Skeletal muscle satellite cell (primary cell): ENCODE results near the gene NCAM2.

Experiments used
- H3K27me3 ChIP-seq: 2 replicates; pipeline ENCODE4 v1.7.0; 2013; ENCODE audit warnings: low read length; ENCODE audit not compliant: control insufficient read depth, insufficient read depth
- H3K36me3 ChIP-seq: 2 replicates; pipeline ENCODE4 v1.7.0; 2013; ENCODE audit warnings: mild to moderate bottlenecking, control low read depth, low read length; ENCODE audit not compliant: insufficient read depth
- H3K4me1 ChIP-seq: 2 replicates; pipeline ENCODE4 v1.7.0; 2013; ENCODE audit warnings: low read length; ENCODE audit not compliant: control insufficient read depth, insufficient read depth
- H3K4me2 ChIP-seq: 2 replicates; pipeline ENCODE4 v1.7.0; 2013; ENCODE audit warnings: mild to moderate bottlenecking, low read length
- H3K4me3 ChIP-seq: 2 replicates; pipeline ENCODE4 v1.7.0; 2013; ENCODE audit warnings: low read length
- H3K9ac ChIP-seq: 2 replicates; pipeline ENCODE4 v1.7.0; 2013; ENCODE audit warnings: mild to moderate bottlenecking, low read depth, low read length, moderate library complexity
- H3K9me3 ChIP-seq: replicated peaks from 2 replicates; pipeline ENCODE4 v1.7.0; 2013; ENCODE audit warnings: mild to moderate bottlenecking, control low read depth, low read length

NCAM2 gene

DNA sequence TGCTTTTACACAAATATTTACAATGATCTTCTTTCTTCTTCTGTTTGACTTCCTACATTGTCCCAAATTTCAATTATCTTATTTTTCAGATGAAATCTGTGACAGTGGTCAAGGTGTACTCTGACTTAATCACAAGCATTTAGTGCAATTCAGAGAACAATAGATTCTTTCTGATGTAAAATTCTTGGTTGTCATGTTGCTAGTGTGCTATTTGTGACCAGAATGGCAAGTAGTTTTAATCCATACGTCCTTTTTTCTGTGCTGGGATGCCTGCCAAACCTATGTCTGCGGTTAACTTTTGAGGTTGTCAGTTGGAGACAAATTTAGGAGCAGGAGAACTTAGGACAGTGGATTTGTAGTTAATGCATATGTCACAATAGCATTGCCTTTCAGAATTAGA, 31.0 kb downstream of the NCAM2 start:
- H3K4me1 ChIP-seq, result no peaks in the 10 kb centered on the region
- H3K36me3 ChIP-seq, result no peaks in the 10 kb centered on the region
- no peaks in the 10 kb centered on the region for H3K27me3 ChIP-seq
- H3K4me2 ChIP-seq, result no peak overlapping the region
- no peak overlapping the region for H3K9ac ChIP-seq
- H3K9me3 ChIP-seq, result no peaks in the 10 kb centered on the region
- no peak overlapping the region for H3K4me3 ChIP-seq

DNA sequence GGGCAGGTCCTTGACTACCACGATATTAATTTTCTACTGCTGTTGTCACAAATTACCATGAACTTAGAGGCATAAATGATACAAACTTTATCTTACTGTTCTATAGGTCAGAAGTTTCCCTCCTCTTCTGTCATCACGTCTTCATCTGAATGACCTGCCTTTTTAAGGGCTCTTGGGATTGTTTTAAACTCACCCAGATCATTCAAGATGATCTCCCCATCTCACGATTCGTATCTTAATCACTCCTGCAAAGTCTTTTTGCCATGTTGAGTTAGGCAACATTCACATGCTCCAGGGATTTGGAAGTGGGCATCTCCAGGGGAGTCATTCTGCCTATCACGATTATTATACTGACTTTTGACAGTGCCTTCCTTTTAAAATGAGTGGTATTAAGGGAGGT, 32.1 kb downstream of the NCAM2 start:
- H3K4me3 ChIP-seq, result no peak overlapping the region
- H3K4me2 ChIP-seq, result no peak overlapping the region
- no peak overlapping the region for H3K9ac ChIP-seq

DNA sequence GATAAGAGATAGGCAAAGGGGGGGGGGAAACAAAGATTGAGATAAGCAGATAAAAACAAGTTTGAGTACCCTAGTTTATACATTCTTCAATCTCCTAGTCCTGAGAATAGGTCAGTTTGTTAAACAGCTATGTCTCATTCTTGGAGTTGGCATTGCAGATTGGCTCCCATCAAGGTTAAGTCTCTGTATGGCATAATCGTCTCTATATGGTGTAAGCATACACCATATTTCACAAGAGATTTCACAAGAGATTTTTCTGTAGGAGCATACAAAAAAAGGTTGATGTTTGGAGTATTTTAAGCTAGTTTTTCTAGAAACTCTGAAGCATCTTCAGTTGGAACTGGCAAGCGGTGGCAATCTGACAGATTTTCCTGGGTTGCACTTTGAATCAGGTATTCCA, 35.8 kb downstream of the NCAM2 start:
- Histone ChIP-seq H3K9me3 (no peaks in the 10 kb centered on the region), H3K27me3 (no peaks in the 10 kb centered on the region), H3K4me1 (no peaks in the 10 kb centered on the region), H3K36me3 (no peaks in the 10 kb centered on the region), H3K9ac (no peak overlapping the region), H3K4me3 (no peak overlapping the region), H3K4me2 (no peak overlapping the region)

More for the DNA sequence above, 32.1 kb downstream of the NCAM2 start:
- no peaks in the 10 kb centered on the region for H3K36me3 ChIP-seq
- H3K4me1 ChIP-seq, result no peaks in the 10 kb centered on the region
- H3K27me3 ChIP-seq, result no peaks in the 10 kb centered on the region
- no peaks in the 10 kb centered on the region for H3K9me3 ChIP-seq

DNA sequence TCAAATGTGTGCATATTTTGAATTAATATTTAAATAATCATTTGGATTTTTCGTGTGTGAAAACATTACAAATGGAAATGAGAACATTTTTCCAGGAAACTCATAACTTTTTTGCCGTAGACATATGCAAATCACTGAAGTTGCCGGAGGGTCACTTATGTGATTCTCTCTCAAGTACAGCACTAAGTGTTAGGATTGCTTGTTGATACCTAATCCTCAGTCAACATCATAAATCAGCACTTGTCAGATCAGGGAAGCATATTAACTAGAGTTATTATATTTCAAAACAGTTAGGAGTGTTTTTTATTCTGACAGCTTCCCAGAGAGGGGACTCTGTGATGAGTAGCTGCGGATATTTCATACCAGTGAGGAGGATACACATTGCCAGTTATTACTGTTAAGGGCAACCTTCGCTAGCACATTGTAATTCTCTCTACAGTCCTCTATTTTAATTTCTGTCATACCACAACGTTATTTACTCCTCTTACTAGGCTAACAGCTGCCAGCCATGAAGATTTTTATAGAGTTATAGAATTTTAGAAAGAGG, 41.5 kb downstream of the NCAM2 start:
- Histone ChIP-seq H3K4me3 (no peak overlapping the region), H3K36me3 (no peaks in the 10 kb centered on the region), H3K4me1 (no peaks in the 10 kb centered on the region), H3K9me3 (no peaks in the 10 kb centered on the region), H3K4me2 (no peak overlapping the region), H3K9ac (no peak overlapping the region), H3K27me3 (no peaks in the 10 kb centered on the region)

DNA sequence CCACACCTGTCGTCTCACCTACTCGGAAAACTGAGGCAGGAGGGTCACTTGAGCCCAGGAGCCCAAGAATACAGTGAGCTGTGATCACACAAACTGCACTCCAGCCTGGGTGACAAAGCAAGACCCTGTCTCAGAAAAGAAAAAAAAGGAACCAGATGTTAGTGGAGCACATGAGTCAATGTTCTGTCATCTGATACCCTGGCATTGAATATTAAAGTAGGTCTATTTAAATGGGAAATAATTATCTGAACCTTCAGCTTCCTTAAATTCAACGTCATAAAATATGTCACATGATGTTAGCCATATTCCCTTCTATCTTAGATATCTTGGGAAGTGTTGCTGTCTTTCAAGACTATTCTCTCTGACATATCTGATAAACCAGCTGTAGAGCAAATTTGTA, 47.3 kb downstream of the NCAM2 start:
- H3K4me1 ChIP-seq, result no peaks in the 10 kb centered on the region

DNA sequence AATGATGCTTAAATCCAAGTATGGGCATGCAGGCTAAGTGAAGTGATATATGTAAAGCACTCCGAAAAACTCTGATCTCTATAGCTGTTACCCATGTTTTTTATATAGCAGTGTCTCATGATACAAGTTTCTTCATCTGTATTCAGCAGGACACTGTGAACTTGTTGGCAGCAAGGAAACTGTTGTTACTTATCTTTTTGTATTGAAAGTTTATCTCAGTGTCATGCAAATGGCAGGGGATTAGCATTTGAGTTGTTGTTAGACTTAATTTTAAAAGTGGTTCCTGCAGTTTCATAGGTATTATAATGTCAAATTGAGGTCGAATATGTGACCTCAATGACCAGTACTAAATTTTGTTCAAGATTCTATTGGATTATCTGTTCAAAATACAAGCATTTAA, 47.9 kb downstream of the NCAM2 start:
- H3K9ac ChIP-seq, result no peak overlapping the region
- H3K36me3 ChIP-seq, result no peaks in the 10 kb centered on the region
- no peaks in the 10 kb centered on the region for H3K4me1 ChIP-seq
- no peaks in the 10 kb centered on the region for H3K27me3 ChIP-seq
- H3K9me3 ChIP-seq, result no peaks in the 10 kb centered on the region
- no peak overlapping the region for H3K4me2 ChIP-seq
- no peak overlapping the region for H3K4me3 ChIP-seq

More for the DNA sequence above, 47.3 kb downstream of the NCAM2 start:
- H3K9ac ChIP-seq, result no peak overlapping the region
- H3K4me2 ChIP-seq, result no peak overlapping the region
- H3K27me3 ChIP-seq, result no peaks in the 10 kb centered on the region
- H3K4me3 ChIP-seq, result no peak overlapping the region
- H3K9me3 ChIP-seq, result no peaks in the 10 kb centered on the region
- no peaks in the 10 kb centered on the region for H3K36me3 ChIP-seq

DNA sequence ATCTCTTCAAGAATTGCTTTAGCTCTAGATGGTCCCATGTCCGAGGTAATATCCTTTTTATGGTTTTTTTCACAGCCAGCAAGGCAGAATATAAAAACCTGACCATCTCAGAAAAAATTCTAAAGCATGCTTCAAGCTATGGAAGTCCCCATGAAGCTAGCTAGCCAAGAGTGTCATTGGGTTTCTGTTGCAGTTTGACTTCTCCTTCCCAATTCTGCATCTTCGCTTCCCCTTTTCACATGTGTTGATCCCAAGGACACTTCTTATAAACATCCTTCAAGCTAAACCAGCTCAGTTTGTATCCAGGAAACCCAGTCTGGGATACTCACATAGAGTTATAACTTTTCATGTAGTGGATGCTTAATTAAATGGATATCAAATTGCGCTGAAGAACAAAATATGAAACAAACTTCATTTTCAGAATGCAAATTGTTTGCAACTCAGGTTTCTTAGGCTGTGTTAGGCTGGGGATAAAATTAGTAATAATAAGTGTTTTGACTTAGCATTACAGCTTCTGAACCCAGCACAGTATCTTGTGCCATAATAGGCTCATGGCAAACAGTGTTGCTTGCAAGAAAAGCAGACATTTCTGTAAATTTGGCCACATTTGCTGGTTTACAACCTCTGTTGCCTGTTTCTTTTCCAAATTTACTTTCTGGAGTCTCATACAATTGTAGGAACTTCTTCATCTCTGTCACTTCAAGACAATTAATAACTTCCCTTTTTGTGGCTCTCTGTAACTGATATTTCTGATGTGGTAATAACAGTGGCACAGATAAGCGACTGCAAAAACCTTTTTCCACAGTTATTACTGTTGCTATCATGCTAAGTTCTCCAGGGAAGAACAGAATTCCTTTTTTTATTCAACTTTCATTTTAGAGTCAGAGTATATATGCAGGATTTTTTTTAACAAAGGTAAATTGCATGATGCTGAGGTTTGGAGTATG, 53.2 kb downstream of the NCAM2 start:
- Histone ChIP-seq H3K36me3 (no peaks in the 10 kb centered on the region), H3K9ac (no peak overlapping the region), H3K4me2 (no peak overlapping the region), H3K9me3 (no peaks in the 10 kb centered on the region), H3K27me3 (no peaks in the 10 kb centered on the region), H3K4me3 (no peak overlapping the region), H3K4me1 (no peaks in the 10 kb centered on the region)

DNA sequence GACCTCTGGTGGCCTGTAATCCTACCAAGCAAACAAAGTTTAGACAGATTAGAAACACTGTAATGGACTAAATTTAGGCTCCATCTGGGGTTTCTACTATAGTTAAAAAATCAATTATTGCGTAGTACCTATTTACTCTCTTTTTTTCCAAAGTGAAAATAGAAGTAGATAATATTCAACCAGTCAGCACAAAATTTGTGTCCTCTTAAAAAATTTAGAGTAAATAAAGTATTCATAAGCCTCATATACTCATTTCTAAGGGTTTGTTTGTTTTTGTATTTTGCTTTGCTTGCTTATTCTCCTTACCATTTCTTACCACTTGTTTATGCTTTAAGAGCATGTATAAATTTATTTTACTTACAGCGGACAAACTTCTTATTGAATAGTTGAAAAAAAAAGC, 54.5 kb downstream of the NCAM2 start:
- no peak overlapping the region for H3K9ac ChIP-seq
- no peaks in the 10 kb centered on the region for H3K4me1 ChIP-seq
- no peak overlapping the region for H3K4me2 ChIP-seq
- H3K9me3 ChIP-seq, result no peaks in the 10 kb centered on the region
- no peaks in the 10 kb centered on the region for H3K36me3 ChIP-seq
- no peaks in the 10 kb centered on the region for H3K27me3 ChIP-seq
- no peak overlapping the region for H3K4me3 ChIP-seq

DNA sequence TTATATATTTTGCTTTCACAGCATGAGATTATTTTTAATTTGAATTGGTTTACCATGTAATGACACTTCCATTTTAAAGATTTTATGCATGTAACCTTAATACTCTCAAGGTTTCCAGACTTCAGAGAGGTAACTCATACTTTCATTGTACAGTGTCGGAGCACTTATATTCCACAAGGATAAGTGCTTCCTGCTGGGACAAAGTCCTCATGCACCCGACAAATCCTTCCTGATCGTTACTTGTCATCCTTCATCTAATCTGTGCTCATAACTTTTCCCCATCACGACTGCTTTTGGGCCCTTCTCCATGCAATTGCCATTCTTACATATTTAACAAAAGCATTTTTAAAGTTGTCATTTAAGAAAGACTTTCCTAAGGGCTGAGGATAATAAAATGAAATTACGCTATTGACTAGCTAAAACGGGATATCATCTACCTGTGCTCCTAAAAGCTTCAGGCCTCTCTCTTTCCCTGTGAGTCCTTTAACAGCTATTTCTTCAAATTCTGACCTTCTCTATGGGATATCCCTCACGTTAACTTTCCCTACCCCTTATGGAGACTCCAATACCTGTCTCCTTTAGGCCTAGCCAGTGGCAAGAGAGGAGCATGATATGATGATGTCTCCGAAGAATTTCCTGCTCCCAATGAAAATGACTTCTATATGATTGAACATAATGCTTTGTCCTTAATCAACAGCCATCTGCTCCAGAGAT, 59.3 kb downstream of the NCAM2 start:
- Histone ChIP-seq H3K9me3 (no peaks in the 10 kb centered on the region), H3K4me1 (no peaks in the 10 kb centered on the region), H3K36me3 (no peaks in the 10 kb centered on the region), H3K4me2 (no peak overlapping the region), H3K27me3 (no peaks in the 10 kb centered on the region), H3K9ac (no peak overlapping the region), H3K4me3 (no peak overlapping the region)

DNA sequence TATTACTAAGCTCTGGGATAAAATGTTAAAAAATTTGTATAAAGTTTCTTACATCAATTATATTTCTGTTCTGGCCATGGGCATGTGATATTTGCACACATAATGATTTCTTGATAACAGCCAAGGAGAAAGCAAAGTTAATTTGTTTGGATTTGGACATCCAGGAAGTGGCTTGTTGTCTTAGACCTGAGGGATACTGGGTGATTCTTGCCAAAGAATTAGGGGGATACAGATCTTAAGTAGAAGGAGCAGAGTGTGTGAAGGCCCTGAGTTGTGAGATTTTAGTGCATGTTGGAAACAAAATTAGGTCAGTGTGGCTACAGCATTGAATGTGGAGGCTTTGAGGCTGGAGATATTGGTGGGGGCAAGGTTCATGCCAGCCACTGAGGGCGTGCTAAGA, 65.6 kb downstream of the NCAM2 start:
- Histone ChIP-seq H3K27me3 (no peaks in the 10 kb centered on the region), H3K9me3 (no peaks in the 10 kb centered on the region), H3K4me3 (no peak overlapping the region), H3K4me1 (no peaks in the 10 kb centered on the region), H3K36me3 (no peaks in the 10 kb centered on the region), H3K9ac (no peak overlapping the region), H3K4me2 (no peak overlapping the region)

DNA sequence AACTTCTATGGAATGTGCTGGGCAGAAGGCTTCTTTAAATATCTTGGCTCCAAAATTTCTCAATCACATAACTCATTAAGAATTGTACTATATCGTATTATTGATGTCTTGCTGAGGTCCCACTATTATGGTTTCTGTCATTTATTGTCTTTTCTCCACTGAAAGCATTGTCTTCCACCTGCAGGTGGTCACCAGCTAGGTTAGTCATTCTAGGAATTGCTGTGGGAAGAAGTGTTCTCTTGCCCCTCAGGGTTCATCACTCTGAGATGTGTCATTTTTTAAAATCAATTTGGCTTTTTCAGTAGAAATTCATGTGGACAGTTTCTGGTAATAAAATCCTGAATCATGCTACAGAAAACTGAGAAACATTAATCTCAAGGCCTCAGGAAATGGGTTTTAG, 66.1 kb downstream of the NCAM2 start:
- Histone ChIP-seq H3K9me3 (no peaks in the 10 kb centered on the region), H3K9ac (no peak overlapping the region), H3K4me2 (no peak overlapping the region), H3K4me1 (no peaks in the 10 kb centered on the region), H3K27me3 (no peaks in the 10 kb centered on the region), H3K4me3 (no peak overlapping the region), H3K36me3 (no peaks in the 10 kb centered on the region)
